ENCODE data around the gene ANO1. TPM values are rescaled to one million over a fixed set of nuclear protein-coding genes. Genes with fewer than 3 reads are reported as not detected.

The ANO1 gene
- total RNA-seq, 1 experiment from 2014 or later, result 10.9 TPM

GRCh38 chr11:70180906-70181305, 102.8 kb downstream of the ANO1 start:
- H3K9me3 Mint-ChIP-seq, result no peaks in the 10 kb centered on the region
- H3T11ph ChIP-seq (ENCODE audit: low read length), result no peak overlapping the region
- H3K4me1 Mint-ChIP-seq, result peaks cover 4 to 8% of the 10 kb centered on the region in 2 experiments
- no peak overlapping the region for H2BK20ac ChIP-seq (ENCODE audit: low read depth, low read length, poor library complexity, severe bottlenecking)
- no peak overlapping the region for H2AFZ ChIP-seq (ENCODE audit: low read length)
- no peak overlapping the region for H2AK5ac ChIP-seq (ENCODE audit: insufficient read length, low read length)
- no peak overlapping the region for H3K27ac ChIP-seq (ENCODE audit: insufficient read length, low read depth, low read length)
- no peaks in the 10 kb centered on the region for H3K4me1 ChIP-seq (ENCODE audit: insufficient read depth, low read length)
- no peak overlapping the region for H3K14ac ChIP-seq (ENCODE audit: insufficient read depth, low read length)
- H3K18ac ChIP-seq (ENCODE audit: insufficient read length, low read depth, low read length), result no peak overlapping the region
- H3K56ac ChIP-seq (ENCODE audit: insufficient read length, low read depth, low read length), result no peak overlapping the region
- no peak overlapping the region for H4K5ac ChIP-seq (ENCODE audit: insufficient read length, low read depth, low read length)
- no peaks in the 10 kb centered on the region for H3K9me3 ChIP-seq (ENCODE audit: control insufficient read depth, low read depth, low read length)
- H4K20me1 ChIP-seq (ENCODE audit: control insufficient read depth, insufficient read depth, insufficient read length), result no peaks in the 10 kb centered on the region
- H4K91ac ChIP-seq (ENCODE audit: insufficient read length, low read depth, low read length), result no peak overlapping the region
- DNase-seq, result no peak
- H2BK120ac ChIP-seq (ENCODE audit: low read depth, low read length, poor library complexity, severe bottlenecking), result no peak overlapping the region
- no peak overlapping the region for H2BK12ac ChIP-seq (ENCODE audit: insufficient read length, low read depth, low read length)
- H3K27me3 ChIP-seq (ENCODE audit: insufficient read depth, low read length), result no peaks in the 10 kb centered on the region
- H3K23ac ChIP-seq (ENCODE audit: insufficient read length, low read depth, low read length), result no peak overlapping the region
- no CpG with 5 or more reads among the region's 11 CpGs for WGBS (ENCODE audit: extremely low coverage, insufficient read length, low lambda C conversion rate)
- H3K4me2 ChIP-seq (ENCODE audit: insufficient read depth, insufficient read length, low read length), result no peak overlapping the region
- H3K27ac Mint-ChIP-seq, result peak overlapping the region in 1 of 3 experiments; percentile 55; a peak in 1 of 7 replicates
- no peak overlapping the region for H3K4ac ChIP-seq (ENCODE audit: low read depth, low read length)
- H2BK5ac ChIP-seq (ENCODE audit: insufficient read length, low read length), result no peak overlapping the region
- no peak overlapping the region for H3K9ac ChIP-seq (ENCODE audit: extremely low read depth, insufficient read length, low read length)
- H4K8ac ChIP-seq (replicated peaks; ENCODE audit: insufficient read length, low read depth, low read length), result no peak overlapping the region
- H3K27me3 Mint-ChIP-seq (ENCODE audit: low read depth), result peaks cover 8% of the 10 kb centered on the region; the same call in 1 of the 2 replicates
- no peak for TF ChIP-seq CTCF (conservative IDR thresholded peaks at IDR 0.05)
- no peaks in the 10 kb centered on the region for H3K79me1 ChIP-seq (ENCODE audit: insufficient read depth, low read depth, low read length, poor library complexity, severe bottlenecking)
- H3K36me3 Mint-ChIP-seq (ENCODE audit: insufficient read depth in 1 of 3, low read depth in 3 of 3), result peaks cover 0 to 3% (median 0%) of the 10 kb centered on the region in 3 experiments; a peak in 2 of 7 replicates
- no peaks in the 10 kb centered on the region for H3K23me2 ChIP-seq (ENCODE audit: insufficient read length, low read depth, low read length, poor library complexity, severe bottlenecking)
- no peak overlapping the region for H3K4me3 Mint-ChIP-seq
- no peaks in the 10 kb centered on the region for H3K79me2 ChIP-seq (ENCODE audit: insufficient read depth, low read length)
- no peak overlapping the region for H2BK15ac ChIP-seq (ENCODE audit: low read depth, low read length)

Measured in H9 (cell line).